Activated effector memory CD4-positive, alpha-beta T cell treated with Interleukin-2 at 50 U/mL for 16 hours (primary cell): ENCODE measurements around the gene DPP3.
A peak's percentile ranks its signal among the peaks of the same experiment; 100 is the strongest.

Experiments used
- DNase-seq: peaks from one replicate; pipeline ENCODE4 v3.0.0-alpha.2; 2020

The DPP3 gene

DNA sequence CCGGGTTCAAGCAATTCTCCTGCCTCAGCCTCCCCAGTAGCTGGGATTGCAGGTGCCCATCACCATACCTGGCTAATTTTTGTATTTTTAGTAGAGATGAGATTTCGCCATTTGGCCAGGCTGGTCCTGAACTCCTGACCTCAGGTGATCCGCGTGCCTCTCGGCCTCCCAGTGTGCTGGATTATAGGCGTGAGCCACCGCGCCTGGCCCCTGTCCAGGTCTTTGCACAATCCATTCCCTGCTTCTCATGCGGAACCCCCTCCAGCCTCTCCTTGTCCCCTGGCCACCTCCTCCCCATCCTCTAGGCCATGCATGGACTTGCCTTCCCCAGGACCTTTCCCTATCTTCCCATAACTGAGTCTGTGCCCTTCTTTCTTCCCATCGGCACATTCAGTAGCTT is 8.7 kb downstream of the DPP3 start:
- DNase-seq = no peak

DNA sequence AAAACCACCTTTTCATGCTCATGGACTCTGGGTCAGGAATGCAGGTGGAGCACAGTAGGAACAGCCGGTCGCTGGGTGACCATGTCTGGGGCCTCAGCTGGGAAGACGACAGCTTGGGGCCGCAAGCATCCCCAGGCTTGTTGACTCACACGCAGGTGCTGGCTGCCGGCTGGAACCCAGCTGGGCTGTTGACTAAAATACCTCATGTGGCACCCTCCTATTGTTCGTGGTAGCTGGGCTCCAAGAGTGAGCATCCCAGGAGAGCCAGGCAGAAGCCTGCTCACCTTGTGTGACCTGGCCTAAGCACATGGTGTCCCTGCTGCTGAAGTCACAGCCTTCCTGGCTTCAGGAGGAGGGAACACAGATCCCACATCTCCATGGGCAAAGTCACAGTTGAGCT is 9.4 kb downstream of the DPP3 start:
- DNase-seq = no peak

DNA sequence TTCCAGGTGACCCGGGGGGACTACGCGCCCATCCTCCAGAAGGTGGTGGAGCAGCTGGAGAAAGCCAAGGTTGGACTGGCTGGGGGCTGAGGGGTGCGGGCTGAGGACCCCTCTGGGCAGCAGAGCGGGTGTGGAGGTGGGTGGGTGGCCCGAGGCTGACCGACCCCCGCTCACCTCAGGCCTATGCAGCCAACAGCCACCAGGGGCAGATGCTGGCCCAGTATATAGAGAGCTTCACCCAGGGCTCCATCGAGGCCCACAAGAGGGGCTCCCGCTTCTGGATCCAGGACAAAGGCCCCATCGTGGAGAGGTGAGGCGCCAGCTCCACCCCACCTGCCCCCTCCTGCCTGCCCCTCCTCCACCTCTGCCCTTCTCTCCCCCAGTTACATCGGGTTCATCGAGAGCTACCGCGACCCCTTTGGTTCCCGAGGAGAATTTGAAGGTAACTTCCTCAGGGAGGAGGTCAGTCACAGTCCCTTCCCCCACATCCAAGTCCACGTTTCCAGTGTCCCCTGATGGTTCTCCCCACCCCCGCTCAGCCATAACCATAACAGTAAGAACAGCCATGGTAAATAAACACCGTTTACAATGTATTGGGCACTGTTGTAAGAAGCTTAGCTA is 11.2 kb downstream of the DPP3 start:
- no peak for DNase-seq

DNA sequence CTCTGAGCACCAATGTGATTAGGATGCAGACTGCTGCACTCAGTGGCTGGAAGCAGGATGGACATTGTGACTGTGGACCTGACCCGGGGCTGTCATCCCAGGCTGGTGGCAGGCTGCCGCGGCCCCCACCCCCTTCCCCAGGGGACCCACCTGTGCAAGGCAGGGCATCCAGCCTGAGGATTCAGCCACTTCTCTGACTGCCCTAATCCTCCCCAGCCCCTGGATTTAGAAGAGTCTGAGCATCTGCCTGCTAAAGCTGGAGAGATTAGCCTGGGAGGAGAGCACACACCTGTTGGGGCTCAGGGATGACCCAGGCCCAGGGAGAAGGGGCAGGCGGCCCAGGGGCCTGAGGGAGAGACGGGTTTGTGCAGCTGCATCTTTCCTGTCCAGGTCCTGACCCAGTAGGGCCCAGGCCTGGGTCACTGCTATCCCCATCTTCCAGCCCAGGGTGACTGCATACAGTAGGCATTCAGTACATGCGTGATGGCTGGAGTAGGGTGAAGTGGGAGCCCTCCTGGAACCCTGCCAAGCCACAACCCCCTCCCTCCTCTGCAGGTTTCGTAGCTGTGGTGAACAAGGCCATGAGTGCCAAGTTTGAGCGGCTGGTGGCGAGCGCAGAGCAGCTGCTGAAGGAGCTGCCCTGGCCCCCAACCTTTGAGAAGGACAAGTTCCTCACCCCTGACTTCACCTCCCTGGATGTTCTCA is 12.1 kb downstream of the DPP3 start:
- no peak for DNase-seq

DNA sequence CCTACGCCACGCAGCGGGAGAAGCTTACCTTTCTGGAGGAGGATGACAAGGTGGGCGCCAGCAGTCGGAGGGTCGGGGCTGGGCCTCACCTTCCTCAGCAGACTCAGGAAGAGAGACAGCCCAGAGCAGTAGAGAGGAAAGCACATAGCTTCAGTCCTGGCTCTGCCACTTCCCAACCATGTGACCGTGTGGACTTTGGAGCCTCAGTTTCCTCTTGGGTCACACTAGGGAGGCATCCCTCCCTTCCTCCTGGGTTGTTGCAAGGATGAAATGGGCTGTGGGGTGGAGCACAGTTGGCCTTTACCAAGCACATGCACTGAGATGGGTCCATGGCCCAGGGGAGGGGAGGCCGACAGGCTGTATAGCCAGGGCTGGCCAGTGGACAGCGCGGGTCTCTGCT is 12.9 kb downstream of the DPP3 start:
- DNase-seq = no peak

DNA sequence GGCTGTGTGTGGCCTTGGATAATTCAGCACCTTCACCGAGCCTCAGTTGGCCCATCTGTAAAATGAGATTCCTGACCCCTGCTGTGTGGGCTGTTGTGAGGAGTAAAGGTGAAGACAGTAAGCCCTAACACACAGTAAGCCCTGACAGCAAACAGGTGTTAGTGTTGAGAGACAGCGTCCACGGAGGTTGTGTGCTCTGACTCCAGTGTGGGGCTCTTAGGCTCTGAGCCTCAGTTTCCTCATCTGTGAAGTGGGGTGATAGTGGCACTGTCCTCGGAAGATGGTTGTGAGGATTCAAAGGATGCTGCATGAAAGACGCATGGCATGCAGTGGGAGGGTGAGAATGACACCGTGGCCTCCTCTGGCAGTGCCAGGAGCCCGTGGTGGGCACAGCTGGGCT is 14.2 kb downstream of the DPP3 start:
- no peak for DNase-seq

DNA sequence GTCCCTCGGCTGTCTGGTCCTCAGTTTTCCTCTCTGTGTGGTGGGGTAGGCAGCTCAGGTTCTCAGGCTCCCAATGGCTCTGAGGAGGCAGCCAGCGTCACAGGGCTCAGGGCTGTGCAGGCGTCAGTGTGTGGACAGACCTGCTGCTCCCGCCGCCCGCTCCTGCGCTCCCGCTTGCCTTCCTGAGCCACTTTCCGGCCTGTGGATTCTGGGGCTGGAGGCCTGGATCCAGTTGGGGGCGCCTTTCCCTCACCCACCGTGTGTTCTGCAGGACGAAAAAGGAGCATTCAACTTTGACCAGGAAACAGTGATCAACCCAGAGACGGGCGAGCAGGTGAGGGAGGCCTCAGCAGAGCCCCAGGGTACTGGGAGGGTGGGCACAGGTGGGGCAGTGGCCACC is 14.7 kb downstream of the DPP3 start:
- DNase-seq = no peak

DNA sequence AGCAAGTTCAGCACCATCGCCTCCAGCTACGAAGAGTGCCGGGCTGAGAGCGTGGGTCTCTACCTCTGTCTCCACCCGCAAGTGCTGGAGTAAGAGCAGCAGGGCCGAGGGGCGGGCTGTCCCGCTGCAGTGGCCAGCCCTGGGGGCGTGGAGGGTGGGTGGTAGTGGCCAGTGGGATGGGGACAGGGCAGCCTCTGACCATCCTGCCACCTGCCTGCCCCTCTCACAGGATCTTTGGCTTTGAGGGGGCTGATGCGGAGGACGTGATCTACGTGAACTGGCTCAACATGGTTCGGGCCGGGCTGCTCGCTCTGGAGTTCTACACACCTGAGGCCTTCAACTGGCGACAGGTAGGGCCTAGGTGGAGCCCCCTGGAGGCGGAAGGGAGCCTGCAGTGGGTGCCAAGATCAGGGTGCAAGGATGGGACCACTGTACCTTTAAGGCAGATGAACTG is 15.2 kb downstream of the DPP3 start:
- no peak for DNase-seq

DNA sequence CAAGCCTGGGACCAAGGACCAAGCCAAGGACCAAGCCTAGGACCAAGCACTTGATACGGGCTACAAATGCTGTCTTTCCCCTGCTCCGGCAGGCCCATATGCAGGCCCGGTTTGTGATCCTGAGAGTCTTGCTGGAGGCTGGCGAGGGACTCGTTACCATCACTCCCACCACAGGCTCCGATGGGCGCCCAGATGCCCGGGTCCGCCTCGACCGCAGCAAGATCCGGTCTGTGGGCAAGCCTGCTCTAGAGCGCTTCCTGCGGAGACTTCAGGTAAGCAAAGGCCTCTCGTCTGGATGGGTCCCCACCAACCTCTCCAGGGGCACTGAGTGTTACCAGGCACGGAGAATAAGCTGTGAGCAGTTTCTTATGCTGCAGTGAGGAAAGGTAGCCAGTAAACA is 17.0 kb downstream of the DPP3 start:
- DNase-seq = no peak

DNA sequence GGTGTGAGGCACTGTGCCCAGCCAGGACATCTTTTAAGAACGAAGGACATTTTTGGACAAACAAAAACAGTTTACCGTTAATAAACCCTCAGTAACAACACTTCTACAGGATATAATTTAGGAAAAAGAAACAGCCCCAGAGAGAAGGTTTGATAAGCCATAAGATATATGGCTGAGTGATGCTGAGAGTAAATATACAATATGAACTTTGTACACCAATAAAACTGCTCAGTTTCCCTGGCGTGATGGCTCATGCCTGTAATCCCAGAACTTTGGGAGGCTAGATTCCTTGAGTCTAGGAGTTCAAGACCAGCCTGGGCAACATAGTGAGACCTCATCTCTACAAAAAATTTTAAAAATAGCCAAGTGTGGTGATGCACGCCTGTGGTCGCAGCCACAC is 18.3 kb downstream of the DPP3 start:
- DNase-seq = no peak

DNA sequence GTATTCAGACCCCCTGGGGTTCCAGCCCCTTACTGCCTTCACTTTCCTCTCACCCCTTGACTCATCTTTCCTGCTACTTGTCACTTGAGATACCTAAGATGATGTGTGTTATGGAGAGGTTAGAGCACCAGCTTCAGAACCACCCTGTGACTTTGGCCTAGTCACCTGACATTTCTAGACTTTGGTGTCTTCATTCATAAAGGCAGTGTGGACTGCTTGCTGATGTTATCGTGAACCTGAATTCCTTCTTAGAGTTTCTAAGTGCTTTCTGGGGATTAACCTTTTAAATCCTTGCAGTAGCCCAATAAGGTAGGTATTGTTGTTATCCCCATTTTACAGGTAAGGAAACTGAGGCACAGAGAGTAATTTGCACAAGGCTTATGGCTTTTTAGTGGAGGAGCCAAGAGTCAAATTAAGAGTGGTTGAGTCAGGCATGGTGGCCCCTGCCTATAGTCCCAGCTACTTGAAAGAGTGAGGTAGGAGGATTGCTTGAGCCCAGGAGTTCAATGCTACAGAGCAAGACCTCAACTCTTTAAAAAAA is 25.1 kb downstream of the DPP3 start:
- DNase-seq = no peak

DNA sequence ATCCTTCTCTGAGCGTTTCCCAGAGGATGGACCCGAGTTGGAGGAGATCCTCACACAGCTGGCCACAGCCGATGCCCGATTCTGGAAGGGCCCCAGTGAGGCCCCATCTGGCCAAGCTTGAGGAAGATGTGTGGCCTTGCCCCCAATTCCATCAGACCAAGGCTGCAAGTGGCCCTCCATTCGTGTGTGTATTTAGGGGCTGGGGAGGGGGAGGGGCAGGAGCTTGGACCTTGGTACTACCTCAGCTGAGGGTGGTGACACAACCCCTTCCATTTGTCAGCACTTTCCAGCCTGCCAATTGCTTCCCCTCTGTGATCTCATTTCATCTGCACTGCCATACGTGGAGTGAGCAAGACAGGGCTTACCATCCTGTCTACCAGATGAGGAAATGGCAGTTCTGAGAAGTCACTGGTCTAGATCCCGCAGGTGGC is 28.9 kb downstream of the DPP3 start:
- no peak for DNase-seq

DNA sequence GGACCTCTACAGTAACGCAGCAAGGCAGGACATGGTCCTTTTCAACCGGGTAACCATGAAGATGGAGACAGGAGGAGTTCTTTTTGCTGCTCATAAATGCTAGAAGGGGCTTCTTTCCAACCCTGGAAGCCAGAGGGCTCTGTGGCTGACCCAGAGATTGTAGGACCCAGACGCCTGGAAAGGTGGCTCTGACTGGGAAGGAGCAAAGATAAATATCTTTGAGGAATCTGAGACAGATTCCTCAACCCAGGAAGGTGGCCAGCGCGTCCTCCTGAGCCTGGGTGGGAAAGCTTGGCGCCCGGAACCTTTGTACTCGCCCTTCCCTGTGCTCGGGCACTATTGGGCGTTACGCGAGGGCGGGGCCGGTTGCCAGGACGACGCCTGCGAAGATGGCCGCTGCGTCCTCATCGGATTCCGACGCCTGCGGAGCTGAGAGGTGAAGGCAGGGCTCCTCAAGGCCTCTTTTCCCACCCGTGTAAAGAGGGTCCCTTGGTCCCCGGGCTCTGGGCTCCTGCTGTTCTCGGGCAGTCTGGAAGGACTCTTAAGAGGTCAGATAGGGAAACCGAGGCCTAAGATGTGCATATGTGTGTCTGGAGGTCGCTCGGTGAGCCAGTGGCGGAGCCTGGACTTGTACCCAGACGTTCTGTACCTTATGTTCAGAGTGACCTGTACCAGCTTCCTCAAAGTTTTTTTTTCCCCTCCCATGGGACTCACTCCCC is 30.2 kb downstream of the DPP3 start, which contains the start of gene BBS1:
Gene BBS1, plus strand, starts transcription at position 365 of the 719 bp plus-strand sequence. Its CDS starts 25 bp downstream, at position 390.
- DNase-seq = peak; percentile 74

DNA sequence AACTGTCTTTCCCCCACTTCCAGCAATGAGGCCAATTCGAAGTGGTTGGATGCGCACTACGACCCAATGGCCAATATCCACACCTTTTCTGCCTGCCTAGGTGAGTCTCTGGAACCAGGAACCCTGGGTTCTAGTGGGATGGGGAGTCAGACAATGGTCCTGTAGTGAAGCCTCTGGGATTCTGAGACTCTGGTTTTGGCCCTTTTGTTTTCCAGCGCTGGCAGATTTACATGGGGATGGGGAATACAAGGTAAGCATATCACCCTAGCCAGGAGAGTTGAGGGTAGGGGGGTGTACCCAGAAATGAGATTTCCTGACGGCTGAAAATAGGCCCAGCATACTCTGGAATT is 30.7 kb downstream of the DPP3 start:
- no peak for DNase-seq

DNA sequence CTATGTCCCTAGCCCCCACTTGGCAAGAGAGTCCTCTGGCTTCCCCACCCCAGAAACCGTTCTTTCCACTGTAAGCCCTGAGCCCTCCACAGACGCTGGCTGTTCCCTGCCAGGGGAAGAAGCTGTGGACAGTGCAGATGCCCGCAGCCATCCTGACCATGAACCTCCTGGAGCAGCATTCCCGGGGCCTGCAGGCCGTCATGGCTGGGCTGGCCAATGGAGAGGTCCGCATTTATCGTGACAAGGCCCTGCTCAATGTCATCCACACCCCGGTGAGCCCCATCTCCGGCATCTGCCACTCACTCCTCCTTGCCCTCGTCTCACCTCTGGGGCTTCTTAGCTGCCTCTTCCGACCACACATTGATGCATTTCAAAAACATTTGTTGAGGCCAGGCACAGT is 43.4 kb downstream of the DPP3 start:
- no peak for DNase-seq

DNA sequence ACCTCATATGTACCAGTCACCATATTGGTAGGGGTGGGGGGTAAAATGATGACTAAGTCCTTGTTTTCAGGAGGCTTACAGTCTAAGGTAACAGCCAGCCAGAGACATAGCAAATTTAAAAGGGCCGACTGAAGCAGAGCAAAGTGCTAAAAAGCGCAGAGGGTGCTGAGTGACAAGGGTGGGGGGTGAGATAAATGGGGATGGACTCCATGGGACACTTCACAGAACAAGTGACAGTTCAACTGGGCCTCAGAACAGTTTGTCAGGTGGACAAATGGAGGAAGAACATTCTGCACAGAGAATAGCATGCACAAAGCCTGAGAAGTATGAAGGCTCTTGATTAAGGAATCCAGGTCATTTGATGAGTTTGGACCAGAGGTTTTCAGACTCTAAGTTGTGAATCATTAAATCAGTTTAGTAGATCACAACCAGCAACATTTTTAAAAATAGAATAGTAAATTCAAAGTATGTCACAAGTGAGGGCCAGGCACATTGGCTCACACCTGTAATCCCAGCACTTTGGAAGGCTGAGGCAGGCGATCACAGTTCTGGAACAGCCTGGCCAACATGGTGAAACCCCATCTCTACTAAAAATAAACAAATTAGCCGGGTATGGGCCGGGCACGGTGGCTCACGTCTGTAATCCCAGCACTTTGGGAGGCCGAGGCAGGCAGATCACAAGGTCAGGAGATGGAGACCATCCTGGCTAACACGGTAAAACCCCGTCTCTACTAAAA is 44.2 kb downstream of the DPP3 start:
- no peak for DNase-seq

DNA sequence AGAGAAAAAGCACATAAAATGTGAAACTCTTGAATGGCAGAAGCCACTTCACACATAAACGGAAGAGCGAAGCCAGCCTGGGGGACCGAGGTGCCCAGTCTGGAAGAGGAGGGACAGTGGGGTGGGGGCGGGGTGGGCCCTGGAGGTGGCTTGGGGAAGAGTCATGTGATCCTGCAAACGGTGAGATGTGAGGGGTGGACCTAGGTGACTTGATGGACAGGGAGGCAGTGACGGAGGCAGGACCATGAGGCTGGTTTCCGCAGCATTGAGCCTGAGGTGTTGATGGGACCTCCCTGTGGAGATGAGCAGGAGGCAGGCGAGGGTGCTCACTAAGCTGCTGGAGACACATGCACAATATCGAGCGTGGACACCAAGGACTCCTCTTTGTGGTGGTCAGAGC is 48.8 kb downstream of the DPP3 start:
- no peak for DNase-seq

DNA sequence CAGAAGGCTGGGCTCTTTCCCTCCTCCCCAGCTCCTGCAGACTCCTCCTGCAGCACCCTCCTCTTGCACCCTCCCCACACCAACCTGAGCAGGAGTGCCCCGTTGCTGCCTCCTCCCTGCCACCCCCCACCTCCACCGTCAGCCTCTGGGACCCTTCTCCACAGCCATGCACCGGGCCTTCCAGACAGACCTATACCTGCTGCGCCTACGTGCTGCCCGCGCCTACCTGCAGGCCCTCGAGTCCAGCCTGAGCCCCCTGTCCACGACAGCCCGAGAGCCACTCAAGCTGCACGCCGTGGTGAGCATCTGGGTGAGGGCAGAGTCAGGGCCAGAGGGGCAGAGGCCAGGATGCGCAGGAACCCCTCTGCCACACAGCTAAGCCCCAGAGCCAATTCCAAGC is 49.4 kb downstream of the DPP3 start:
- DNase-seq = no peak

DNA sequence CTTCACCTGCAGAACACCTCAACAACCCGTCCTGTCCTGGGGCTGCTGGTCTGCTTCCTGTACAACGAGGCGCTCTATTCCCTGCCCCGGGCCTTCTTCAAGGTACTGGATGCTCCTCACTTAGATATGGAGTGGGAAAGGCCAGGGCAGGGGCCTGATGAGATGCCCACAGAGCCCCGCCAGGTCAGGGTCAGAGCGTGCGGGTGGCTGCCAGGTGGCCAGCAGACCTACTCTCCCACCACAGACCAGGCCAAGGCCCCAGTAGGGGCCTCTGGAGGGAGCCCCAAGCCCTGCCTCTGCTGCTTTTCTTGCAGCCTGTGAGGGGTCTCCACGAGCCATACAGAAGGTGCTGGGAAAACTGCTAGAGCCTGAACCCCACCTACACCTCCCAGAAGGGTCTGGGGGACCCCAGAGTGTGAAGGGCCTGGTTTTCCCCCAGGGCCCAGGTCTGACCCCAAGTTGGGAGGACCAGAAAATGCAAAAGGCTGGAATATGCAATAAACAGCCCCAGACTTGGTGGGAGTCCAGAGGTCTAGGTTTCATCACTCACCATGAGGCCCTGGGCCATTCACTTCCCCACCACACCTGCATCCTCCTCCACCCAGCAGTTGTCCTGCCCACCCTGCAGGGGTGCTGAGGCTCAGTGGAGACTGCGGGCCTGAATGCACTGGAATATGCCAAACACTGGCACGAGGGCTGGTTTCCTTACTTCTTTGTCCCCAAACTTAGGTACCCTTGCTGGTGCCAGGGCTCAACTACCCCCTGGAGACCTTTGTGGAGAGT is 50.9 kb downstream of the DPP3 start:
- no peak for DNase-seq

DNA sequence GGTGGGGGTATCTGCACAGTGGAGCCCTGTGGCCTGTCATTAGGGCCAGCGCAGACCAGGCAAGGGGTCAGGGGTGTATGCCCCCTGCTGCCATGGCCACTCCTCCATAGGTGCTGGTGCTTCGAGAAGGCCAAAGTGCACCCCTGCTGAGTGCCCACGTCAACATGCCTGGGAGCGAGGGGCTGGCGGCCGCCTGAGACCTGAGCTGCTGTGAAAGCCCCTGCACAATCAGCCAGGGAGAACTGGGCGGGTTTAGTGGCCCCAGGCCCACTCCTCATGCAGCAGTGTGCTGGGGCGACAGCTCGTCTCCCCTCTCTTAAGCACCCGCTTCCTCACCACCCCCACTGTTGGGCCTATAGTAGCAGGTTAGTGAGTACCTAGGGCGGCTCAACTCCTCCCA is 51.6 kb downstream of the DPP3 start:
- DNase-seq = no peak

DNA sequence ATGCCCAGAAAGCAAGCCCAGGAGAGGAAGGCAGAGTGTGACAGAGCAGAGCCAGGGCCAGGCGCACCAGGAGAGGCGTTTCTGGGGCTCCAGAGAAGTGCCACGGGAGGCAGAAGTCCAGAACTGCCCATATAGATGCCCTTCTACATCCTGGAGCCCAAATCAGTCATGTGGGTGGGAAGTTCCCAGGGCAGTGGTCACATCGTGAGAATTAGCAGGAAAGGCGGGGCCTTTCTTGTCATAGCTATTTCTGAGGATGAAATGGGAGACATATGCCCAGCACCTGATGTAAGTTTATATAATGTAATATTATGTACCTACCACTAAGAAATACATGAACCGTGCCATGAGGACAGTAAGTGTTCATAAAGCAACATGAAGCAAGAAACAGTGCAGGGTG is 52.5 kb downstream of the DPP3 start:
- no peak for DNase-seq

DNA sequence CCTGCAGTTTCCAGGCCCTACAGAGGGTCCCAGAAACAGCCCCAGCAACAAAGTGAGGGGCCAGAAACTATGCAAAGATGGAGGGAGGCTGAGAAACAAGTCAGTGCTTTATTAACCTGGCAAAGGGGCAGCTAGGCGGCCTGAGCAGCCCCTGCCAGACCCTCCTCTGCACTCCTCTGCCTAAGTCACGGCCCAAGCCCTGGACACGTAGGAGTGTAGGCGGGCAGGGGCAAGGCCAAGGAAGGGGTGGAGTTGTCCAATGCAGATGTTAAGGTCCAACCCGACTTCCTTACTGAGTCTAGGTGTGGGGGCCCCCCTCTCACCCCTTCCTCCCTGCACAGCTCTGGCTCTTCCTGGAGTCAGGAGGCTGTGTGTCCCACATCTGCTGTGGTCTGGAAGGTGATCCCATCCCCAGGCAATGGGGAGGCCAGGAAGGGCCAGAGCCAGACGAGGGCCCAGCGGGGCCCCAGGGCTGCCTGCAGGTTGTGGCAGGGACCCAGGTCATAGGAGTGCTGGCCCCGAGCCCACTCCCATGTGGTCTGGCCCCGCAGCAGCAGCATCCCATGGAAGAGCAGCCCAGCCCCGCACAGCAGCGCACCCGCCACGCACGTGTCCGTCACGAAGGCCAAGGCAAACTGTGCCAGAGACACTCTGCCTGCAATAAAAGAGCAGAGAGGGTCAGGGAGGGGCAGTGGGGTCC is 59.1 kb downstream of the DPP3 start:
- no peak for DNase-seq
